T-helper 1 cell treated with Interleukin-12 subunit alpha and Interleukin-12 subunit beta and Interleukin-4 antibody, amounts not matched to agents 30 μg/mL and 1 μg/mL, for 36 hours (primary cell): ENCODE results near the gene ARRB1.
A peak's percentile ranks its signal among the peaks of the same experiment; 100 is the strongest.

Source experiments
- H3K27ac Mint-ChIP-seq: one replicate; pipeline ENCODE4 v1.8.0; 2021; ENCODE audit warnings: mild to moderate bottlenecking, mixed read lengths
- H3K27me3 Mint-ChIP-seq: one replicate; pipeline ENCODE4 v1.8.0; 2021; ENCODE audit warnings: low read depth, mixed read lengths
- H3K36me3 Mint-ChIP-seq: one replicate; pipeline ENCODE4 v1.8.0; 2021; ENCODE audit warnings: low read depth, mixed read lengths
- H3K4me1 Mint-ChIP-seq: one replicate; pipeline ENCODE4 v1.8.0; 2021; ENCODE audit warnings: low read depth, mixed read lengths
- H3K4me3 Mint-ChIP-seq: one replicate; pipeline ENCODE4 v1.8.0; 2021; ENCODE audit warnings: mild to moderate bottlenecking, moderate library complexity, mixed read lengths
- H3K9me3 Mint-ChIP-seq: one replicate; pipeline ENCODE4 v1.8.0; 2021; ENCODE audit warnings: mixed read lengths

Gene ARRB1

DNA sequence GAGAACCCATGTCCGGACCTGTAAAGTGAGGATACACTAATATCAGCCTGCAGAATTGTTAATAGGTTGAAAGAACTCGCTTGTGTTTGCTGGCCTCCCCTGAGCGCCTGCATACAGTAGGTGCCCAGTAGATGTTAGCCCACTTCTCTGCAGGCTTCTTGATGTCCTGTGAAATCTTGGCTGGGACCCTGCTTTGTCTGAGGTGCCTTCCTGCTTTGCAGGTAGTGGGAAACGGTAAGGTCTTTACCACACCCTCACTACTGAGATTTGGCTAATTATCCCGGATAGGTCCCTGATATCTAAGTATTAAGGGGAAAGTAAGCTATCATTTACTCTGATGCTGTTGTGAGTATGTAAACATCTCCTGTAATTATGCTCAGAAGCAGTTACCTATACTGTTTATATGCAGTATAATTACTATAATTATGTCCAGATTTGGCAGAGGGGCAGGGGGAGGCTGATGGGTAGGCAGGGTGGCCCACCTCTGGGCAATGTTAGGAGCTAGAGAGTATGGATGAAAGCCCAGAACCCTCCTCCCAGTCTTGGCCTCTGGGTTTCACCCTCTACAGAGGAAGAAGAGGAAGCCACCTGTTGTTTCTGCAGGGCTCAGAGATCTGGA lies 1.2 kb upstream of the ARRB1 start:
- Mint-ChIP-seq H3K4me1 (peaks cover 38% of the 10 kb centered on the region), H3K4me3 (peak overlapping the region; percentile 88), H3K27me3 (peaks cover 4% of the 10 kb centered on the region), H3K9me3 (no peaks in the 10 kb centered on the region), H3K27ac (peak overlapping the region; percentile 86), H3K36me3 (peaks cover 11% of the 10 kb centered on the region)

DNA sequence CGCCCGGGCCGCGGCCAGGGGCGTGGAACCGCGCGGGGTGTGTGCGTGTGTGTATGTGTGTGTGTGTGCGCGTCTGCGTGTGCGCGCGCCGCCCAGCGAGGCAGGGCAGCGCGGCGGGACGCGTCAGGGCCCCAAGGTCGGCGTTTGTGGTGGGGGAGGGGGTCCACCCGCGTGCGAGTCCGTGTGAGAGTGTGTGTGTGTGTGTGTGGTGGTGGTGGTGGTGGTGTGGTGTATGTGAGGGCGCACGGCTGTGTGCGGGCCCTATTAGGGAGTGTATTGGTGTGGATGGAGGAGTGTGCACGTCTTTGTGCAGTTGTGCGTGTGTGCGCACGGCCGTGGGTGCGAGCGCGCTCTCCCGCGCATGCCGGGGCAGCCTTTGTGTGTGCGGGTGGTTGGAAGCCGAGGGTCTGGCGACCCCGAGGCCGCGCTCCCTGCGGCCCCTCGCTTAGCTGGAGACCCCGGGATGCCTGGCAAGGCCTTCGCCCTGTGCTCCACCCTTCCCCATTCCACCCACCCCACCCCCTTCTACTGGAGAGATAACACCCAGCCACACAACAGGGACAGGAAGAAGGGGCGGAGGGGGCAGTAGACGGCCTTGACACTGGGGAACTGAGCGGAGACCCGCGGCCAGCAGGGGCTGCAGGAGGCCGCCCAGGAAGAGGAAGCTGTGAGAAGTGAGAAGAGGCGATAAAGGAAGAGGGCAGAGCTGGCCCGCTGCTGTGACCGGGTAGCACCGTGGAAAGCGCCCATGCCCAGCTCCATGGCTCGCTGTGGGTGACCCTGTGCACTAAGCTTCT lies 528 bp upstream of the ARRB1 start:
- Mint-ChIP-seq H3K27ac (peak overlapping the region; percentile 86), H3K36me3 (peaks cover 11% of the 10 kb centered on the region), H3K4me3 (peak overlapping the region; percentile 88), H3K9me3 (no peaks in the 10 kb centered on the region), H3K27me3 (peaks cover 4% of the 10 kb centered on the region), H3K4me1 (peaks cover 43% of the 10 kb centered on the region)

DNA sequence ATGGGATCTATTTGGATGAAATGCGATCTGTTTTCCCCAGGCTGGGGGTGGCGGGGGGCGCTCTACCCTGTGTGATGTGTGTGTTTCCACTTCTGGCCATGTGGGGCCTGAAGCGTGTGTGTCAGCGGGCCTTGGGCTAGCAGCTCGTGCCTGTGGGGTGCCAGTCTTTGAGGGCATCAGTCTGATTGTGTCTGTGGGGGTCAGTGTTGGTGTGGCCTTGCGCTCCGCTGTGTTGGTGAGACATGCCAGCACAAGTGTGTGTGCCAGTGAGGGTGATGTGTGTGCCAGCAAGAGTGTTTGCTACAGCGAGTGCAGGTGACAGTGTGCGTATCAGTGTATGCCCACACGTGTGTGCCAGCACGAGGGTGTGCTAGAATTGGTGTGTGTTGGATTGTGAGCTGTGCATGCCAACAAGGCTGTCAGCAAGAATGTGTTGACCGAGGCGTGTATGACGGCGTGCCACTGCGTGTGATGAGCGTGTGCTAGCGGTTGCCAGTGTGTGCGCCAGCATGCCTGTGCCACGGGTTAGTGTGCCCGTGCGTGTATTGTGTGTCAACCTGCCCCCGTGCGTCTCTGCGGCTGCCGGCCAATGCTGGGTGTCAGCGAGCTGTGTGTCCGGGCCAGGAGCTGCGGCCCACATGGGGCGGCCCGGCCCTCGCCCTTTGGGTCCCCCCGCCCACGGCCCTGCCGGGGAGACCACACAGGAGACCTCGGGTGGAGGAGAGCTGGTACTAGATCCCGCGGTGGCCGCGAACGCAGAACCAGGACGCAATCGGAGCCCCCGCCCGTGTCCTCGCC lies 519 bp downstream of the ARRB1 start:
- peaks cover 9% of the 10 kb centered on the region for H3K36me3 Mint-ChIP-seq
- H3K27ac Mint-ChIP-seq, result peak overlapping the region; percentile 90
- H3K4me3 Mint-ChIP-seq, result peak overlapping the region; percentile 85
- peaks cover 46% of the 10 kb centered on the region for H3K4me1 Mint-ChIP-seq
- no peaks in the 10 kb centered on the region for H3K9me3 Mint-ChIP-seq
- H3K27me3 Mint-ChIP-seq, result no peaks in the 10 kb centered on the region

DNA sequence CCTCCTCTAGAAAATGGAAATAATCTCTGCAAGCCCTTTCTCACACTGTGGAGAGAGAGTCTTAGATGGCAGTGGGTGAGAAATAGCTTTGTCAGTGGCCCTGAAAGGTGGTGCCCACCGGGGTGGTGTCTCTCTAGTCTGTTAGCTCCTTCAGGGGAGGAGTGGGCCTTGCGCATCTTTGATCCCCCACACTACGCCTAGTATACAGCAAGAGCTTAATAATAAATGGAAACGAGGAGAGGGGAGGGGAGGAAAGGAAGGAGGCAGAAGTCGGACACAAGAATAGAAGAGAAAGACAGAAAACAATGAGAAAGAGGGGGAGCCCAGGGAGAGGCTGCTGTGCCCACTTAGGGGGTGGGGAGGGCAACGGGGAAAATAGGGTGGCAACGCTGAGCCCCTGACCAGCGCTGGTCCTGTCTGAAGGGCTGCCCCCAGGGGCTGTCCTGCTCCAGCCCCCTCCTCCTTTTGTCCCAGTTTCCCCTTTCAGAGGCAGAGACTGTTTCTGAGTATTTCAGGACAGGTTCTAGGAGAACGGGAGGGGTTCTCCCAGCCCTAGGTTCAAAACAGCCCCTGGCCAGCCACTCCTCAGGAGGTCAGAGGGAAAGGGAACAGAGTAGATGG lies 1.2 kb downstream of the ARRB1 start:
- Mint-ChIP-seq H3K4me3 (peak overlapping the region; percentile 85), H3K9me3 (no peaks in the 10 kb centered on the region), H3K27ac (peak overlapping the region; percentile 90), H3K27me3 (no peaks in the 10 kb centered on the region), H3K4me1 (peaks cover 53% of the 10 kb centered on the region), H3K36me3 (peaks cover 9% of the 10 kb centered on the region)

DNA sequence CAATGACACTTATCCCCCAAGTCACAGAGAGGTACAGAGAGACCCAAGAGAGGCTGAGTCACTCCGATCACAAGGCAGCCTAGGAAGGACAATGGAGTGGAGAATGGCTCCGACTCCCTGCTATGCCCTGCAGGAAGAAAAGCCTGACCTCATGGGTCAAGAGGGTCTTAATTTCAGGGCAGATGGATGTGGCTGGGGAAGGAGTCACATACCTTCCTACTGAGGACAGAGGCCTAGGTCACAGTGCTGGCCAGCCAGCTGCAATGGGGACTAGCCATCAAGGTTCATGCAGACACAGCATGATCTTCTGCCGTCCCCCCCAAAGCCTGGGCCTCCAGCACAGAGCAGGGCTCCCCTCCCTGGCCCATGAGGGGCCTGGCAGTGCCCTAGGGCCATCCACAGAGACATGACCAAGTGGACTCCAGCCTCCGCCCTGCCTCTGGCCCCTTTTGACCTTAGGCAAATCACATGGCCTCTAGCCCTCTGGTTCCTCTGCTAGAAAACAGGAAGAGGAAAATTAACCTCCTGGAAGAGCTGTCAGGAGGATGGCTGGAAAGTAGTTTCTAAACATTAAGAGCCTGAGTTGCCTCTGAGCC lies 1.8 kb downstream of the ARRB1 start:
- Mint-ChIP-seq H3K27ac (peak overlapping the region; percentile 27), H3K27me3 (no peaks in the 10 kb centered on the region), H3K36me3 (peaks cover 9% of the 10 kb centered on the region), H3K4me1 (peaks cover 54% of the 10 kb centered on the region), H3K9me3 (no peaks in the 10 kb centered on the region), H3K4me3 (peak overlapping the region; percentile 78)

DNA sequence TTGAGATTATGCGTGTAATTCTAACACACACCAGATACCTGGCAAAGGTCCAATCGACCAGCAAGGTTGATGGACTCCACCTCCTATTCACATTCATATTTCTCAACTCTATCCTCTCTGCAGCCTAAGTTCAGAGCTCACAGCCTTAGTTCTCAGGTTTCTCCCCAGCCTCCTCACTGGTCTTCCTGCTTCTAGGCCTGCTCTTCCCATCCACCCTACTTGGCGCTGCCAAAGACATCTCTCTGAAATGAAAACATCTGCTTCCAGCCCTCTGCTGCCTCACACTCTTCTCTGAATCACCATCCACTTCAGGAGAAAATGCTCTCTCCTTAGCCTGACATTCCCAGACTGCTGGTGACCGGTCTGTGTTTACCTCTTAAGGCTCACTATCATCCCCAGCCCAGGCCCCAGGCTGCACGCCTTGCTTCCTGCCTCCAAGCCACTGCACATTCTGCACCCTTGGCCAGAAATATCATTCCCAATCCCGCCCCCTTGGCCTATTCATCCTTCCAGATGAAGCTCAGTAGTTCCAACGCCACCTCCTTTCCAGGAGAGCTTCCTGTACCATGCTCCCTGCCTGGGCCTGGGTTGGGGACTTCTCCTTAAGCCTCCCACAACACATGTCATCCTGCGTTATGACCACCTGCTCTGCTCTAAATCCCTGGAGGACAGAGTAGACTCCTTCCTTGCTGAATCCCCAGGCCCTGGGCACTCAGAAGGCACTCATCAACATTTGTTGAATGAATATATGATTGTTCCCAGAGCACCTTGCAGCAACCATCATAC lies 3.5 kb downstream of the ARRB1 start:
- no peaks in the 10 kb centered on the region for H3K9me3 Mint-ChIP-seq
- H3K27ac Mint-ChIP-seq, result peak overlapping the region; percentile 42
- H3K27me3 Mint-ChIP-seq, result no peaks in the 10 kb centered on the region
- peaks cover 55% of the 10 kb centered on the region for H3K4me1 Mint-ChIP-seq
- no peak overlapping the region for H3K4me3 Mint-ChIP-seq
- peaks cover 9% of the 10 kb centered on the region for H3K36me3 Mint-ChIP-seq

DNA sequence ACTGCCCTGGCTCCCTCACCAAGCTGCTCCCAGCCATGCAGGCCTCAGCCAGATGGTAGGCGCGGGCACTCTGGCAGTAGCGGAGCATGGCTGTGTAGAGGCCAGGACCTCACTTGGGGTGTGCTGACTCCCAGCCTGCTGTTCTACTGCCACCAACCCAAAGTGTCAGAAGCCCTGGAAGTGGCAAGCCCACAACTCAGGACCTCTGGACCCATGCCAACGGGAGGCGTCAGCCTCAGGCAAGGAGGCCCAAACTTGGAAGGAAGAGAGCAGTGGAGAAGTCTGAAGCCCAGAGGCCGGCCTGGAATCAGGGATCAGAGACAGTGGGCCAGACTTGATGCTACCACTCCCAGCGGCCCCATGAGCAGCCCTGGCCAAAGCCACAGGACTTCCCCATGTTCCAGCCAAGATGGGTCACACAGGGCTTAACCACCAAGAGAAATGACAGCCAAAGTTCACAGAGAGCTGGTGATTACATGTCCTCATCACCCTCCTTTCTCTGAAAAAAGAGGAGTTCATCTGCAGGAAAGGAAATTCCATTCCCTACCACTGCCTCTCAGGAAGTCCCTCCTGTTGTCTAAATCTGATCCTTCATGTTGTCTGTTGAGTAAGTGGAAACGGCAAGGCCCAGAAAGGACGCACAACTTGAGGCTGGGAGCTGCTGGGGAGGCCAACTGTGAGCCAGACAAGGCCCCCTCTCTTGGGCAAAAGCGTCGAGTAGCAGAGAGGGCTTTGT lies 4.4 kb downstream of the ARRB1 start:
- H3K27ac Mint-ChIP-seq, result peak overlapping the region; percentile 63
- H3K9me3 Mint-ChIP-seq, result no peaks in the 10 kb centered on the region
- no peaks in the 10 kb centered on the region for H3K27me3 Mint-ChIP-seq
- H3K36me3 Mint-ChIP-seq, result peaks cover 9% of the 10 kb centered on the region
- H3K4me3 Mint-ChIP-seq, result no peak overlapping the region
- peaks cover 50% of the 10 kb centered on the region for H3K4me1 Mint-ChIP-seq

DNA sequence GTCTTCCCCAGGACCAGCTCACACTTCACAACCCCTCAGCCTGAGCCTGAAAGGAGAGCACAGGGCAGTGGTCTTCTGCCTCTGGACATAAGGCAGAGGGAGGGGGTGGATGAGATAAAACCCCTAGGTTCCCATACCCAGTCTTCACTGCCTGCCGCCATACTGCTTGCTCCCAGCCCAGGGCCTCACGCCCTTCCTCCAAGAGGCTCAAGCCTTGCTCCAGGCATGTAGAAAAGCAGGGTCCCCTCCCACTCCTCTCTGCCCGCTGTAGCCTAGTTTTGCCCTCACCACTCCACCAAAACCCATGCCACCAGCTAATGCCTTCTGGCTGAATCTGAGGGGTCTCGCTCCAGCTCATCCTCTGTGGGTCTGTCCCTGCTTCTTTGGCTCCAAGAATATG lies 5.2 kb downstream of the ARRB1 start:
- peak overlapping the region; percentile 15 for H3K4me3 Mint-ChIP-seq

DNA sequence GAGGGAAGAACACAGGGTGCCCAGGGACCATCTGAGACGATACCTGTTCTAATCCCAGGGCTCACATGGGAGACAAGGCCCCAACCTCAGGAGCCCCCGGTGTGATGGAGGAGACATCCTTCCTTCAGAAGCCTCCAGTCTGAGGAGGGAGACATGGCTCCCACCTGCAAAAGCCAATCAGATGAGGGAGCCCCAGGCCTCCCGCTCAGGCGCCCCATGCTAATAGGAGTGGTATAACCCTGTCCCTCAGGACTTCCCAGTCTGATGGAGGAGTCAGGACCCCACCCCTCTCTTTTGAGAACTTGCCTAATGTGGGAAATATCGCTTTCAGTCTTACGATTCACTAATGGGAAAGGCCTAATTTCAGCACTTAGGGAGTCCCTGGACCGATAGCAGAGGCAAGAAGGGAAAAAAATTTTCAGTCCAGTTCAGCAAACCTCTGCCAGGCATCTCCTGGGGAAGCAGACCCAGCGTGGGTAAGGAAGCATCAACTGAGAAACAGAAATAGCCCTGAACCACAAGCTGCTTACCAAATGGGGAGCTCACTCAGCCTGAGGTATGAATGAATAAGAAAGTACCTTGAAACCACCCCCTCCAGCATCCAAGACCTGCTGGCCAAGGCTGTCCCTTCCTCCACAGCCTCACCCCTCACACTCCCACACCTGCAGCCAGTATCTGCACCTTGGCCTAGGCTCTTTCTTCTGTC lies 5.9 kb downstream of the ARRB1 start:
- H3K27ac Mint-ChIP-seq, result peak overlapping the region; percentile 63
- H3K27me3 Mint-ChIP-seq, result no peaks in the 10 kb centered on the region
- H3K4me1 Mint-ChIP-seq, result peaks cover 61% of the 10 kb centered on the region
- peak overlapping the region; percentile 0 for H3K4me3 Mint-ChIP-seq
- no peaks in the 10 kb centered on the region for H3K9me3 Mint-ChIP-seq
- H3K36me3 Mint-ChIP-seq, result peaks cover 8% of the 10 kb centered on the region

More for the DNA sequence above, 5.2 kb downstream of the ARRB1 start:
- peaks cover 58% of the 10 kb centered on the region for H3K4me1 Mint-ChIP-seq
- H3K9me3 Mint-ChIP-seq, result no peaks in the 10 kb centered on the region
- H3K36me3 Mint-ChIP-seq, result peaks cover 9% of the 10 kb centered on the region
- peak overlapping the region; percentile 63 for H3K27ac Mint-ChIP-seq
- H3K27me3 Mint-ChIP-seq, result no peaks in the 10 kb centered on the region

DNA sequence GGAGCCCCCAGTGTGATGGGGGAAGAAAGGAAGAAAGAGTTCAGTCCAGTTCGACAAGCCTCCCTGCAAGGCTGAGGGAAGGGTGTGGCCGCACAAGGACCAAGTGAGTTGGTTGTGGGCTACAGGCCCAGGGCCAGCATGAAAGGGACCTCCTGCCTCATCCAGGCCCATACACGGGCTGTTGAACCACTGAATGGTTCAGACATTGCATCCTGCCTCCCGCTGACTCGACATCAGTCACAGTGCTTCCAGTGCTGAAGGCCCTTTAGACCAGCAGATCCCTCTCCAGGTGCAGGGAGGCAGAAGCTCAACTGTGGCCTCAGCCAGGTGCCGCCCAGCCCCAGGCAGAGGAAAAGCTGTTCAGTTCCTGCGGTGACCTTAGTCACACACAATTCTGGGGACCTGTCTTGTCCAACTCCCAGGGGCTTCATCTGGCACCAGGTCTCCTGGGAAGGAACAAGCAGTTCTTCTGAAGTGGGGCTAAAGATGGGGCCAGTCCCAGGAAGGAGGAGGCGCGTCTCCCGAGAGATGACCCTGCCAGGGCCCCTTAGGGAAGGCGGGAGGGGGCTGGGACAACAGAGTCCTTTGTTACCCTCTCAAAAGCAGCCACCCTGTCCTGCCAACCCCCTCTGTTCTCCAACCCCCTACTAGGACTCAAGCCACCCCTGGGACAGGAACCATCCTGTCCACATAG lies 6.6 kb downstream of the ARRB1 start:
- H3K36me3 Mint-ChIP-seq, result peaks cover 8% of the 10 kb centered on the region
- peaks cover 62% of the 10 kb centered on the region for H3K4me1 Mint-ChIP-seq
- H3K27ac Mint-ChIP-seq, result peak overlapping the region; percentile 50
- H3K4me3 Mint-ChIP-seq, result no peak overlapping the region
- H3K27me3 Mint-ChIP-seq, result no peaks in the 10 kb centered on the region
- H3K9me3 Mint-ChIP-seq, result no peaks in the 10 kb centered on the region

DNA sequence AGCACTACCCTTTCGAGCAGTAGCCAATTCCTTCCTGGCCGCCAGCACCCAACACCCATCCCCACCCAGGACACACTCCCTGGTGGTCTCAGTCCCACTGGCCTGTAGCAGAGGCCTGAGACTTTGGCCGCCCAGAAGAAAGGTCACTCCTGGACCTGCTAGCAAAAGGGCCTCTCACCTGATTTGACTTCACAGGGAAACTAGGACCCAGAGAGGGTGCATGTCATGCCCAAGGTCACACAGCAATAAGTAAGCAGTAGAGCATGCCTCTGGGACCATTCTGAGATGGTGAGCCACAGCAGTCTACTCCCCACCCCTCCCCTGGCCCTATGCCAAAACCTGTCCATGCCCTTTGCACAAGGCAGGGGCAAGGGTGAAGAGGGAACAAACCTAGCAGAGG lies 7.3 kb downstream of the ARRB1 start:
- Mint-ChIP-seq H3K9me3 (no peaks in the 10 kb centered on the region), H3K4me1 (peaks cover 66% of the 10 kb centered on the region), H3K27ac (no peak overlapping the region)

More for the DNA sequence above, 7.3 kb downstream of the ARRB1 start:
- Mint-ChIP-seq H3K4me3 (no peak overlapping the region), H3K27me3 (no peaks in the 10 kb centered on the region), H3K36me3 (peaks cover 8% of the 10 kb centered on the region)
